Thyroid gland (tissue), 4 donors: ENCODE data around the gene TOR4A. TPM values are rescaled to one million over a fixed set of nuclear protein-coding genes. Genes with fewer than 3 reads are reported as not detected.

ENCODE experiments used
- total RNA-seq, 4 donors: library from RNA; depleted of rRNA; stranded (reverse); fragments of >200 nt; gene quantifications; one replicate each; pipeline ENCODE4 v1.2.3, GENCODE V29; 2016

TOR4A gene
- total RNA-seq, 4 donors from 2014 or later, result 10.8 to 14.7 (median 12.0) TPM

Other genes with a start within 250 kb of the TOR4A start
- gene ABCA2, start 249.5 kb upstream of the TOR4A start, total RNA-seq, result 10 to 100 TPM; 36.8 to 59.7 (median 50.2) TPM
- gene FUT7, start 245.6 kb upstream of the TOR4A start, total RNA-seq, result not detected
- 10 to 100 TPM; 23.3 to 65.9 (median 35.4) TPM for gene NPDC1, start 231.5 kb upstream of the TOR4A start, total RNA-seq
- gene ENTPD2, start 223.7 kb upstream of the TOR4A start, total RNA-seq, result under 1 TPM in 2 of 4 donors, not detected in 2; 0.22 to 0.49 TPM
- 1 to 10 TPM in 1 of 4 donors, under 1 TPM in 3; 0.27 to 1.0 (median 0.72) TPM for gene SAPCD2, start 207.2 kb upstream of the TOR4A start, total RNA-seq
- gene UAP1L1, start 200.2 kb upstream of the TOR4A start, total RNA-seq, result 10 to 100 TPM in 2 of 4 donors, 1 to 10 TPM in 2; 9.3 to 15.7 (median 12.4) TPM
- gene MAN1B1, start 190.7 kb upstream of the TOR4A start, total RNA-seq, result 10 to 100 TPM; 48.2 to 73.8 (median 67.2) TPM
- 100 to 1,000 TPM; 120 to 209 (median 157) TPM for gene DPP7, start 163.0 kb upstream of the TOR4A start, total RNA-seq
- not detected for gene GRIN1, start 138.6 kb upstream of the TOR4A start, total RNA-seq
- gene LRRC26, start 107.7 kb upstream of the TOR4A start, total RNA-seq, result not detected
- gene TMEM210, start 105.7 kb upstream of the TOR4A start, total RNA-seq, result not detected
- gene ANAPC2, start 89.2 kb upstream of the TOR4A start, total RNA-seq, result 10 to 100 TPM; 25.6 to 34.1 (median 31.8) TPM
- gene SSNA1, start 89.0 kb upstream of the TOR4A start, total RNA-seq, result 10 to 100 TPM; 42.0 to 97.5 (median 62.8) TPM
- 10 to 100 TPM in 2 of 4 donors, 1 to 10 TPM in 2; 6.5 to 13.5 (median 9.9) TPM for gene TPRN, start 77.0 kb upstream of the TOR4A start, total RNA-seq
- gene TMEM203, start 72.1 kb upstream of the TOR4A start, total RNA-seq, result 10 to 100 TPM; 29.7 to 47.3 (median 38.4) TPM
- 10 to 100 TPM in 3 of 4 donors, 1 to 10 TPM in 1; 9.0 to 16.6 (median 15.4) TPM for gene NDOR1, start 72.0 kb upstream of the TOR4A start, total RNA-seq
- 1 to 10 TPM; 2.3 to 4.5 (median 3.8) TPM for gene RNF208, start 55.5 kb upstream of the TOR4A start, total RNA-seq
- gene CYSRT1, start 52.6 kb upstream of the TOR4A start, total RNA-seq, result 1 to 10 TPM in 2 of 4 donors, under 1 TPM in 1, not detected in 1; 0.94 to 2.3 (median 1.3) TPM
- under 1 TPM in 2 of 4 donors, not detected in 2; 0.33 to 0.81 TPM for gene RNF224, start 50.2 kb upstream of the TOR4A start, total RNA-seq
- gene SLC34A3, start 46.8 kb upstream of the TOR4A start, total RNA-seq, result under 1 TPM in 1 of 4 donors, not detected in 3; 0.33 TPM
- gene TUBB4B, start 36.4 kb upstream of the TOR4A start, total RNA-seq, result 100 to 1,000 TPM; 181 to 757 (median 487) TPM
- not detected for gene STPG3, start 26.4 kb upstream of the TOR4A start, total RNA-seq
- gene NELFB, start 22.4 kb upstream of the TOR4A start, total RNA-seq, result 10 to 100 TPM; 29.8 to 39.1 (median 32.4) TPM
- 10 to 100 TPM in 1 of 4 donors, 1 to 10 TPM in 3; 1.8 to 10.2 (median 6.8) TPM for gene NRARP, start 24.5 kb downstream of the TOR4A start, total RNA-seq
- 10 to 100 TPM; 13.0 to 32.0 (median 26.6) TPM for gene EXD3, start 145.4 kb downstream of the TOR4A start, total RNA-seq
- 10 to 100 TPM in 2 of 4 donors, 1 to 10 TPM in 2; 5.4 to 16.6 (median 10.0) TPM for gene NOXA1, start 145.7 kb downstream of the TOR4A start, total RNA-seq
- under 1 TPM in 2 of 4 donors, not detected in 2; 0.29 to 0.78 TPM for gene ENTPD8, start 163.6 kb downstream of the TOR4A start, total RNA-seq
- gene NSMF, start 181.6 kb downstream of the TOR4A start, total RNA-seq, result 10 to 100 TPM; 50.1 to 58.5 (median 54.2) TPM